HG03575 (cell line): ENCODE measurements around the gene ATP11A.

Experiments used
- ATAC-seq: cut with Tn5 transposase; IDR thresholded peaks from one replicate; pipeline ENCODE4 v1.9.1; 2021; ENCODE audit not compliant: unreplicated experiment, insufficient number of reproducible peaks, low FRiP score; ENCODE audit errors: extremely low read depth

The ATP11A gene

DNA sequence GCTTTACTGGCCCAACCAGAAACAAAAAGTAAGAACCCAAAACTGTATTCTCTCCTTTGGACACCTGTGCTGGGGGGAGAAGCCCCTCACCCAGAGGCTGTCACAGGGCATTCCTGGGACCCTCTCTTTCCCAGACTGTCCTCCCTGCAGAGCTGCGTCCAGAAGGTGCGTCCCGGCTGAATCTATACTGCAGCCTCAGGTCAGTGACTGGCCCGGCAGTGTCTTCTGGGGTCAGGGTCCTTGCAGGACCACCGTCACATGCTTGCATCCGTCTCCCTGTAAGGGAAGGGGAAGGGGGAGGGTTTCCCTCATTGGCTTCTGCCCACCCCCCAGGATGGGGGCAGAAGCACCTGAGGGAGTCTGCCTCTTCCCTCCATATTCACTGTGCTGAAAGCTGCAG is 76.5 kb downstream of the ATP11A start:
- ATAC-seq, result no peak

DNA sequence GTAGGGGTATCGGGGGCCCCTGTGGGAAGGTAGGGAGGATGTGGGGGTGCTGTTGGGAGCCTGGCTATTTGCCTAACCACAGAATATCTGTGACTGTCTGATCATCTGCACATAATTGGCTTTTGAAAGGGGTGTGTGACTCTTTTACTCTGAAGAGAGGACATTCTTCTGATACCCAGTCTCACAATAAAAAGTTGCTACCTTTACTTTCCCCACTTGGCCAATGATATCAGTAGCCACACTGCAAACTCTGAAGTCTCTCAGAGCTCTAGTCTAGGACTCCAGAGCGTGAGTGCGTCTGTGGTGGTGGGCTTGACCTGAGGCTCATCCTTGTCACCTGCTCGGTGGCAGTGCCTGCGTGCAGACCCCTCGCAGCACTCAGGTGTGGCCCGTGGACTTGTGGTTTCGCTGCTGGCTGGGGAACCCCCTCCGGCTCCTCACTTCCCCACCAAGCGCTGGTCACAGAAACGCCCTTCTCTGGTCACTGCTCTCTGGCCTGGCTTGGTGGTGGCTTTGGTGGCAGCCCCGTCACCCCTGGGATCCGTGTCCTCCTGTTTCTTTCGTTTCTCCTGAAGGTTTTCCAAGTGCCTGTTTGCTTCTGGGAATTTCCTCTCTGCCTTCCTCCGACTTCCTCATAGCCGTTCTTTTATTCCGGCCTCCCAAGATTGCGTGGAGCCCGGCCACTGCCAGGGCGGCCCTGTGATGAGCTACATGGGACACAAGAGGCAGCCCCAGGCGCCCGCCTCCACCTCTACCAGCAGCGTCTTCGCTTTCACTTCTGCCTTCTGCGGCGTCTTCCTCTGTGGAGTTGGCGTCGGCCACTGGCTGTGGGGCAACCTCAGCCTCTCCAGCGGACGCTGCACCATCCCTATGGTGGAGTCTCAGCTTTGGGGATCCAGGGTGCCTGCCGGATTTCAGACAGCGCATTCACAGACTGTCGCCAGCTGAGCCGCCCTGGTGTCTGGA is 78.0 kb downstream of the ATP11A start:
- ATAC-seq, result no peak

DNA sequence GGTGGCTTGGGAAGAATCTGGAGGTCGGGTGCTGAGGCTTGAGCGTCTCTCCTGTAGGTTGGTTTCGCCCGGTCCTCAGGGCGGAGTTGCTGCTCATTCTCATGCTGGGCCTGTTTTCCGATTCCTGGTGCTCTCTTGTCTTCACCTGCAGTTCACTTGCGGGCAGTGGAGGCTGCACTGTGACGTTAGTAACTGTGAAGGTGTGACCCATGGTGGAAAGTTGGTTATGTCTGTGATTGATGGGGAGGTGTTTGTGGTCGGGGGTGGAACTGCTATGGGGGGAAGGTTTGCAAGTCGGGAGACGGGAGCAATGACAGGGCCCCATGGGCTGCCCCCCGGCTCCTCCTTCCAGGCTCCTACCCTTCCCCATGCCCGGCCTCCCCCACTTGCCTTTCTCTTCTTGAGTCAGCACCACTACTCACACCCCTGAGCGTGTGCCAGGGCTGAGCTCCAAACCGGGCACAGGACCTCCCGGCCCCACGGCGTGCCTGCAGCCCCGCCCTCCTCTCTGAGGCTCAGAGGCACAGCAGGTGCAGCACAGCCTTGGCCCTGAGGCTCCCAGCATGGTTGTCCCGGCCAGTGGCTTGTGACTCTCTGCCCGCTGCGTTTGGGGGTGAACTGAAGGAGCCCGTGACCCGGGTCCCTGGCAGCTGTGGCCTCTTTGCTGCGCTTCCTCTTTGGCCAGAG is 79.1 kb downstream of the ATP11A start:
- ATAC-seq, result no peak

DNA sequence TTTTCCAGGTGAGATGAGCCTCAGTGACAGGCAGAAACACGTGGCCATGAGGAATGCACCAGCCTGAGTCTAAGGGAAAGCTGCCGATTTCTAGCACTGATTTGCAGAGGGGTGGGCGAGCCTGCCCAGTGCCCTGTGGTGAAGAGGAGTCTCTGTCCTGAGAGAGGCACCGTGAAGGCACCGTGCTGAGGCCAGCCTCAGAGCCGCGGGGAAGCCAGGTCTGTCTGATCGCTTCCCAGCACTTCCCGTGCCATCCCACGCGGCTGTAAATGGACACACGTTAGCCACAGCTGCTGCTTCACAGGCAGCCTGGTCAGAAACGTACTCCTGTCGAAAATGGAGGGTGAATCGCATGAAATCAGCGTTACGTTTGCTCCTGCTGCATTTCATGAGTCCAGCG is 79.8 kb downstream of the ATP11A start:
- ATAC-seq, result no peak

DNA sequence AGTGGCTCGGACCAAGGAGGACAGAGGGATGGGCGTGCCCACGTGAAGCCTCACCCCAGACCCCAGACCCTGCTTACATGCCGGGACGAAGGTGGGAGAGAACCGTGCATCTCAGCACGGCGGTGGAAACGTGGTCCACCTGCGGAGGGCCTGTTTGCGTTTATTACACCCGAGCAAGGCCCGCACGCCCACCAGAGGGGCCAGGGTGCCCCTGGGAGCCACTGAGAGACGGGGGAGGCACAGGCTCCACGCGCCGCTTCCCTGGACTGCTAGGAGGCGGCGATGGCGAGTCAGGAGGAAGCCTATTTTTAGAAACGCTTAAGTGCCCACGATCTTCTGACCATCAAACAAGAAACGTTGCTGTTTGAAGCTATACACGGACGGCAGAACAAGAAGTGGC is 80.7 kb downstream of the ATP11A start:
- ATAC-seq, result no peak

DNA sequence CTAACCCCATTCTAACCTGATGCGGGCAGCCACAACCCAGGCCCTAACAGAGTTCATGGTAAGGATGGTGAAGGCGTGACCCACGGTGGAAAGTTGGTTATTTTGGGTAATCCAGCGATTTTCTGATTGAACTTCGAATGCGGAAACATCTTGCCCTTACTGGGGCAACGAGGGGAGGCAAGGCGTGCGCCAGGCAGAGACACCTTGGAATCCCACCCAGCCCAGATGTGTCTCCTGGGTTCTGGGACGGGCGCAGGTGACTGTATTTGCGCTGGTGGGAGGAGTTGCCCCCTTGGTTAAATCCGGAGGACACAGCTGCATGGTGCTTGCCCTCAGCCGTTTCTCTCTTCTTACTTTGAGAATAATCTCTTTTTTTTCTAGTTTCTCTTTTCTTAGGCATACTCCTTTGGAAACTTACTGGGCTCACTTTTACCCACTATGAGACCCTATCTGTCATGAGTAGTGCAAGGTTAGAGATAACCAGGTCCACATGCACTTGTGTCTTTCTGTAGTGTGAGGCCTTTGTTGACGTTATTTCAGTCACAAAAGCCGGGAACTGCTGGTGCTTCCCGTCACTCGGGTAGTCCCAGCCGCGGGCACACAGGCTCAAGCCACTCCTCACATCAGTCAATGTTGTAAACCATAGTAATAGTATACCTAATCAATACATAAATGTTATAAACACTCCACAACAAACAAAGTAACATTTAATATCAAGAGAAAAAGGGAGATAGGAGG is 81.5 kb downstream of the ATP11A start:
- no peak for ATAC-seq

DNA sequence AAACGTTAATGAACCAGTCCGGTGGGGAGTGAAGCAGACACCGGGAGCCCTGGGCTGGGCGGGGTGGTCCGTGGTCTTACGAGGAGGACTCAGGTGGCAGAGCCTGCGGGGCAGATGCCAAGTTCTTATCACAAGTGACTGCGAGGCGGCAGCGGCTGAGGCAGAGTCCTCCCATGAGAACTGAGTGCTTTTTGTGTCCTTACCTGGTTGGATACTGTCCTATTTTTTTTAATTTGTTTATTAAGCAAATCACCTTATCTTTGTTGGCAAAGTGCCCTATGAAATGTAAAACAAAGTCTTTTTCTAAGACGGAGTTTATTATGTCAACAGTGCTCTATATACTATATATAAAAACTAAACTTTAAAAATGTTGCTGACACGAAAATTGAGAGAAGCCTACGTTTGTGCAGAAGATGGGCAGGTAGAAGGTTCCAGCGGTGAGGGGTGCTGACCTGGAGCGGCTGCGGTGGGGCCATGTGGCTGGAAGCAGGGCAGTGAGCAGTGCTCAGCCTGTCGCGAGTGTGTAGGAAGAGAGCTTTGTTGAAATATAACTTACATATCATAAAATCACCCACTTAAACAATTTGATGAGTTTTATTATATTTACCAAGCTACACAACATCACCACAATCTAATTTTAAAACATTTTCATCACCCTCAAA is 82.2 kb downstream of the ATP11A start:
- ATAC-seq, result no peak

DNA sequence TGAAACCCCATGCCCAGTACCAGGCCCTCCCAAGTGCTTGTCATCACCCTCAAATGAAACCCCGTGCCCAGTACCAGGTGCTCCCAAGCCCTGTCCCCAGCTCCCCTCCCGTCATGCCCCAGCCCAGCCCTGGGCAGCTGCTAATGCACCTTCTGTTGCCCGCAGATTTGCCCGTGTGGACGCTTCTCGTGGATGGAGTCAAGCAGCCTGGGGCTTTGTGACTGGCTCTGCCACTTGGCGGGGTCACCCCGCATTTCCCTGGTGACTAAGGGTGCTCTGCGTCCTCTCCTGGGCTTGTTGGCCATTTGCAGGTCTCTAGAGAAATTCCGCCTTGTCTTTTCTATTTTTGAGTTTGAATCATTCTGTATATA is 82.7 kb downstream of the ATP11A start:
- ATAC-seq, result no peak

DNA sequence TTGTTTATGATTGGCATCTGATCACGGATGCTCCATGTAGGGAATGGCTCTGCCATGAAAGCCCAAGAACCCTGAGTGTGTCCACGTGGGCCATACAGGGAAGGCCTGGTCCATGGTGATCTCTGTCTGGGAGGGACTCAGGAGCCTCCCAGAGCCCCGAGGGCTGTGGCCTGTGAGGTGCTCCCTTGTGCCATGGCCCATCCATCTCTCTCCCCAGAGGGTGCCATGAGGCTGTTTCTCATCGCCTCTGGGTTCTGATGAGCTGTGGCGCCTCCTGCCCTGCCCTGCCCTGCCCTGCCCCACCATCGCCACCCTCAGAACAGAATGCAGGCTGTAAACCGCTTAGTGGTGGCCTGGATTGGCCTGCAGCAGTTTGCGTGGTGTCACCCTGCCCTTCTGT is 83.1 kb downstream of the ATP11A start:
- ATAC-seq, result no peak

DNA sequence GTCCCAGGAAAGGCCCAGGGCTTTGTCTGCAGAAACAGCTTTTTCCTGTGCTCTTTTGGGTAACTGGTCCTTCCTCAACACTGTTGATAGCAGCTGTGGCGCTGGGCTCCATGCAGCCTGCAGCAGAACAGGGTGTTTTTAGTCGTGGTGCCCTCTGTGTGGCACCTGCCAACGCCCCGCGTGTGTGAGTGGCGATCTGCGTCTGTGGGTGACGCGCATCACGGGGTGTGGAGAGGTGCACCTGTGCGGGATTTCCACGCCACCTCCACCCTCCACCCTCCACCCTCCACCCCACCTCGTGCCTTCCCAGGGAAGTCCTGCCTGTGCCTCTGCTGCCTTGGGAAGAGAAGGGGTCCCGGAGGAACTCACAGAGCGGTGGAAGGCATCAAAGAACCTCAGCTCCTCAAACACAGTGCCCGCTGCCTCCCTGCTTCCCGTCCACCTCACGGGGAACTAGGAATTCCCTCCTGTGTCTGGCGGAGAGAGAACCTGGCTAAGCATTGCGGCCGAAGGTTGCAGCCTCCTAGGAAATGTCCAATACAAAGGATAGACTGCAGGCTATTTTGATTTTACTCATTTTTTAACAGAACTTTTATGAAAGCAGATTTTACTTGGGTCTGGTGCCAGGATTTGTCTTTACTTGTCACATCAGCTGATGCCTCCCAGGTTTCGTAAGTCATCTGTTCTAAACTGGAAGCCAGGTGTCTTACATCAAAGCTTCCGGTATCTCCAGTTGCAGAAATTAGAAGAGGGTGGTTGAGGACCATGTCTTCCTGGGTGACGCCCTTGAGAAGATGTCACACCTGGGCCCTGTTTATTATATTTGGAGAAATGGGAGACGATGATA is 84.0 kb downstream of the ATP11A start:
- ATAC-seq, result no peak

DNA sequence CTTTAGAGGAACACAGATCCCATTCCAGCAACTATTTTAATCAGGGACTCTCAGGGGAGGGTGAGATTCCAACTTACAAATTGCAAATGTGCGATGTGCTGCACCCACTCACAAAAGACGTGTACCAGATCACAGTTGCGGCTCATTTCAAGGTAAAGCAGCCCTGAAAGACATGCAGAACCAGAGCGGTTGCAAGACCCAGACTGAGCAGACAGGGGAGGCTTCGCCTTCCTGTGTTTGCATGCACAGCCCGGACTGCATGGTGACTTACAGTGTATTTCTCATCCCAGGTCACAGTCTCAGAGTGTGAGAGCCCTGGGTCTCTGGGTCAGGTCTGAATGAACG is 84.6 kb downstream of the ATP11A start:
- ATAC-seq, result no peak

DNA sequence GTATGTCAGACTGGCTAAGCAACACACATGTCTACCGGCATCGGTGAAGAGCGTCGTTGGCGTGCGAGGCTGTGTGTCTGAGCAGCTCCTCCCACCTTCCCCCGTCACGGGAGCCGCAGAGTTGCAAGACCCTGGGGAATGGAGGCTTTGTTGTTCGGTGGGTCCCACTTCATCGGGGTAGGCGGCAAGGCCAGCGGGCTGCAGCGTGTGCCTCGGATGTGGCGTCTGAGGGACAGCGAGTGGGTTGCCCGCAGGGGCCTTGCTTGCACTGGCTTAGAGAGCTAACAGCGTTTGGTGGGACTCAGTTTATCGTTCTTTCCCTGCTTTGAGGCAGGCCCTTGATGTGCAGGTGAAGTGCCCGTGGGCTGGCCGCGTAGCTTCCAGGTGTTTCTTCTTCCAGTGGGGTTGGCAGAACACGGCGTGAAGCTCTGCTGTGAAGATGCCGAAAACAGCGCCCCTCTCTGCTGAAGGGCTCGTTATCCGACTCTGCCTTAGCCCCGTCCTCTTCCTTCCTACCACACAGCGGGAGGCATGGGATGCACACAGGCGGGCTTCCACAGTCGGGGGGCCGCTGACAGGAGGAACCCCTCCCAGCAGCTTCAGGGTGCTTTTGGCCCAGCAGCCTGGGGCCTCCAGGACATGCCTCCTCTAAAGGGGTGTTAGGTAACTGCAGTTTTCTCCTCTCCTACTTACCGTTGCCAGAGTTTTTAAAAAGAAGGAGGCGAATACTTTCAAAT is 85.2 kb downstream of the ATP11A start:
- ATAC-seq, result no peak

DNA sequence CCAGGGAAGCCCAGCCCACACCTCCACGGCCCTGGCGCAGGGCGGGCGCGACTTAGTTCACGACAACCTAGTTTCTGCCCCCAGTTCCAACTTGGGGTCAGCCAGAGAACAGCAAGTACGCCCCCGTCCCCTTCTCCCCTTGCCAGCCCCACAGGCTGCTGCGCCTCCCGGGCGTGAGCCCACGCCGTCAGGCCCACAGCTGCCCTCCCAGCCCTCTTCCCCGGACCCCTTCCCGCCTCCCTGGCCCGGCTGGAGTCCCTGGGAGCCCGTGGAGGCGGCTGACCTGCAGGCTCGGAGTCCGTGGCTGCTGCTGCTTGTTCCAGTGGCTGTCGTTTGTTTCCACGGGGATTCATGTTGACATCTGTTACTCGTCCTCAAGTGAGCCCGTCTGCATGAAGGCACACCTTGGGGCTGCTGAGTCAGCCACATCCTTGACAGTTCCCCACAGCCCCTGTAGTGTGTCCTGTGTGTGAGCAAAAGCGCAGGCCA is 86.0 kb downstream of the ATP11A start:
- ATAC-seq, result no peak

DNA sequence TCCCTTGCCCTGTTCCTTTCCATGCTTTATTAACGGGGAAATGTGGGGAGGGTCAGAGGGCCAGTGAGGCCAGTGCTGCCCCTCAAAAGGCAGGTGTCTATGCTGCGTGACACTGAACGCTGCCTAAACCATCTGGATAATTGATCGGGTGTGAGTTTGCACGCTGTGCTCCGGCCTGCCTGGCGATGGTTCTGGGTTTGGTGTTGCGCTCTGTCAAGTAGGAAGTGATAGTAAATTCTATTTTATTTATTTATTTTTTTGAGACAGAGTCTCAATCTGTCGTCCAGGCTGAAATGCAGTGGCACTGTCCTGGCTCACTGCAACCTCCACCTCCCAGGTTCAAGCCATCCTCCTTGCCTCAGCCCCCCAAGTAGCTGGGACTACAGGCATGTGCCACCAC is 86.5 kb downstream of the ATP11A start:
- ATAC-seq, result no peak

DNA sequence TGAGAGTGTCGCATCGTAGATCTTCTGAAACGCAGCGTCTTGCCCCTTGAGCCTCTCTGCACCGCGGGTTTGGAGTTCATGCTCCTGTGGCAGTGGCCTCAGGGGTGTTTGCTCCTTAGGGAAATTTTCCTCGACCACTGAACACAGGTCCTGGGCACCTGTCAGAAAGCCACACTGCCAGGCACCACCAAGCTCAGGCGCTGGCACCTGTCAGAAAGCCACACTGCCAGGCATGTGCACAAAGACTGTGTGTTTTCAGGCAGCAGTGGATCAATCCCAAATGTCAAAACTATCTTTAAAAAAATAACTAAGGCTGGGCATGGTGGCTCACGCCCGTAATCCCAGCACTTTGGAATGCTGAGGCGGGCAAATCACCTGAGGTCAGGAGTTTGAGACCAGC is 87.1 kb downstream of the ATP11A start:
- ATAC-seq, result no peak

DNA sequence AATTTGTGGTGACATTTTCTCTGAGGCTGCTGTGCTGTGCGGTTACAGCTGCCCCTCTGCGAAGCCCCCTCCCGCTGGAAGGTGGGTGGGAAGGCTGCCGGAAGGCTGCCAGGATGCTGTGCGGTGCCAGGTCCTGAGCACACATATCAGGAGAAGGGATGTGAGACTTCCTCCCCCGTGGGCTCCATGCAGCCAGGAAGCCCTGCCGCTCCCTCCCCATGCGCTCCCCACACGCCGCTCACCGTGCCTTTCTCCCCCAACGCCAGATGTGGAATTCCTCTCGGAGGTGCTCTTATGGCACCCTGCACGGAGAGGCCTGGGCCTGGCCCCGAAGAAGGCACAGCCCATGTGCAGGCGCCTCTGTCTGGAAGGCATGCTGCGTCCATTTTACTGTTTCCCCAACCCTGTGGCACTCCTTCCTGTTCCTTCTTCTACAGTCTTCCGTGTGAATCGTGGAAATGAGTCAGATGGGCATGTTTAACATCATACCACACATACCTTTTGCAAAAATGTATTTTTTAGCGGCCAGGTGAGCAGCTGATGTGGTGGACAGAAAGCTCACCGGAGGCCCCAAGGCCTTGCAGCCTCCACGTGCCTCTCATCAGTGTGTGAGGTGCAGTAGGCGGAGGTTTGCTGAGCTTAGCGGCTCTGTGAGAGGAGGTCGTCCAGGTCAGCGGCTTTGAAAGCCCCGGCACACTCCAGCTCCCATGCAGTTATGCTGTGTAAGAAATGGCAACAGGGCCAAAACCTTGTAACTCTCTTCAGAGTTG is 88.0 kb downstream of the ATP11A start:
- ATAC-seq, result no peak
